GM21737 (cell line): ENCODE results near the gene LTB4R.

Source experiments
- ATAC-seq: cut with Tn5 transposase; IDR thresholded peaks from one replicate; pipeline ENCODE4 v1.9.1; 2021; ENCODE audit warnings: mild to moderate bottlenecking, moderate library complexity; ENCODE audit not compliant: unreplicated experiment

Gene LTB4R

DNA sequence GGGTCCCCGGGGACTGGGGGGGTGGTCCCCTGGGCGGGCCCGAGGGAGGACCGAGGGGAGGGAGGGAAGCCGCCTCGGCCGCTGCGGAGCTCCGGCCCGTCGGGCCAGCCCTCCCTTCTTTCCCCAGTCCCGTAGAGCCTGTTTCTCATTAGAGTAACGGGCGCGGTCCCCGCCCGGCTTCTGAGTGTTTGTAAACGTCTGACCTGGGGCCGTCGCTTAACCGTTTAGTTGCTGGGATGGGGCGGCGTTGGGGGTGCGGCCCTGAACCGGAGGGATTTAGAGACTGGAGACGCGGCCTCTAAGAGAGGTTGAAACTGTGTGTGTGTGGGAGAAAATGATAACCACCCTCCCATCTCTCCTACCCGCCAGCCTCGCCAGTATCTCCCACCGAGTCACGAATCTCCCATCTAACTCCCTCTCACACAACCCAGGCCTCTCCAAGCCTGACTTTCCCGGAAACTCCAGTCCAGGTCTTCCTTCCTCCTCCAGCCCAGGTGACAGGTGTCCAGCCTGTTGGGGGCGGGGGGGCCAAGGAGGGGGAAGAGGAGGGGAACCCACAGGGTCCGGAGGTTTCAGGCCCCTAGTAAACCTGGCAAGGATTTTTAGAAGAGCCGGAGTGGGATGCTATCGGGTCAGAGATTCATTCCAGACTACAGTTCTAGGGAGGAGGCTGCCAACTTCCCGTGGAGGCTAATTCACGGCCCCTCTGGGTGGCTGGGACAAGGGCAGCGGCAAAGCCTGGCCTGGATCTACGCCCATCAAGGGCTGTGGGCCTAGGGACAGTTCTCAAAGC lies 55.6 kb downstream of the LTB4R start:
- peak; percentile 70 for ATAC-seq
